ENCODE data around the gene MAGEB2. TPM values are rescaled to one million over a fixed set of nuclear protein-coding genes. Genes with fewer than 3 reads are reported as not detected.

MAGEB2 gene
- total RNA-seq, 4 donors from 2014 or later, result not detected

GRCh38 chrX:30262763-30263162 lies 47.4 kb downstream of the MAGEB2 start:
- DNase-seq, result no peak
- no peak for TF ChIP-seq CTCF (IDR thresholded peaks at IDR 0.05)
- no peak for TF ChIP-seq POLR2A (IDR thresholded peaks at IDR 0.05)
- no peaks in the 10 kb centered on the region for H3K9me3 ChIP-seq
- H3K27me3 ChIP-seq, result no peaks in the 10 kb centered on the region
- no peak overlapping the region for H3K4me3 ChIP-seq
- H3K36me3 ChIP-seq, result no peaks in the 10 kb centered on the region
- no peaks in the 10 kb centered on the region for H3K4me1 ChIP-seq
- 57 to 93% methylated on average over 1 of the region's 1 CpG for WGBS, 2 donors
- intact Hi-C loops (cut with DNase I), result no loop called here
- H3K27ac ChIP-seq, result no peak overlapping the region

Other genes with a start within 250 kb of the MAGEB2 start
- gene MAGEB3, start 15.1 kb downstream of the MAGEB2 start, total RNA-seq, result not detected
- gene MAGEB4, start 26.4 kb downstream of the MAGEB2 start, total RNA-seq, result not detected
- not detected for gene MAGEB1, start 31.6 kb downstream of the MAGEB2 start, total RNA-seq
- gene NR0B1, start 93.8 kb downstream of the MAGEB2 start, total RNA-seq, result under 1 TPM in 1 of 4 donors, not detected in 3; 0.88 TPM